Neuron (in vitro differentiated cells): ENCODE data around the gene USP38.
"Not testable (repeated sequence)": the region's sequence is repeated elsewhere in the genome, so short reads cannot be mapped to it uniquely, and the experiment has no call there.

Experiments used
- H2AFZ ChIP-seq: one replicate; pipeline ENCODE4 v1.6.1; 2013; ENCODE audit warnings: low read depth, mild to moderate bottlenecking, inconsistent platforms, low read length, moderate library complexity
- H3K27me3 ChIP-seq: one replicate; pipeline ENCODE4 v1.6.1; 2013; ENCODE audit warnings: low read length; ENCODE audit not compliant: insufficient read depth
- H3K36me3 ChIP-seq: one replicate; pipeline ENCODE4 v1.6.1; 2013; ENCODE audit warnings: low read length; ENCODE audit not compliant: insufficient read depth
- H3K4me1 ChIP-seq: one replicate; pipeline ENCODE4 v1.6.1; 2013; ENCODE audit warnings: low read length; ENCODE audit not compliant: insufficient read depth
- H3K4me3 ChIP-seq: 2 replicates; pipeline ENCODE4 v1.5.1; 2013; ENCODE audit warnings: mild to moderate bottlenecking, low read length, moderate library complexity
- H3K9me3 ChIP-seq: one replicate; pipeline ENCODE4 v1.6.1; 2013; ENCODE audit warnings: low read length

USP38 gene

DNA sequence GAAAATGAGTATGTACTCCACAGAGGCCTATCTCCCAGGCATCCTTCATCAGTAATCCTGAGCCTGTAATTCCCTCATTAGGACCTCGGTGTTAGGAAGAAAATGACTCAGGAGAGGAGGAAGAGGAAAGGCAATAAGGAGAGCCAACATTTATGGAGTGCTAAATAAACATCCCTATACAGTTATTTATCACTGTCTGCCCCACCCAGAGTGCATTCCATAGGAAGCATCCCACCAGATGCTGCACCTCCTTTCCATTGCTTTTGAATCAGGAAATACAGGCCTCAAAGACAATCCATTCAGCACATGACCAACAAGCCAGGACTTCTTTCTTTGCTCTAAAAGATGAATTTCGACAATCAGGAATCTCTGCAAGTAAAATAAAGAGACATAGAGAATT lies 47.6 kb downstream of the USP38 start:
- no peaks in the 10 kb centered on the region for H3K4me1 ChIP-seq
- no peaks in the 10 kb centered on the region for H3K27me3 ChIP-seq
- H3K36me3 ChIP-seq = no peaks in the 10 kb centered on the region

DNA sequence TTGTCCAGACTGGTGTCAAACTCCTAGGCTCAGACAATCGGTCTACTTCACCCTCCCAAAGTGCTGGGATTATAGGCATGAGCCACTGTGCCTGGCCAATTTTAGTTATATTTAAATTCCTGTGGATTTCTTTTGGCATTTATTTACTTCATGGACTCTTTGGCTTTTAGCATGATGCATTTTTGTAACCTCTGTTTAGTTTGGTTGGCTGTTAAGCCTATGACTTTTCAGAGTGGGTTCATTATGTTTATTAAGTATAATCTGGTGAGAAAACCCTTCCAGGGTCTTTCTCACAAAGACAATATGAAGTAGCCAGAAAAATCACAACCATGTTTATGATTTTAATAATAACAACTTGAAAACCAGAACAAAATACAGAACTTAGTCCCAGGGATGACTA lies 49.4 kb downstream of the USP38 start:
- Histone ChIP-seq H3K4me1 (no peaks in the 10 kb centered on the region), H3K9me3 (no peaks in the 10 kb centered on the region)

More for the DNA sequence above, 47.6 kb downstream of the USP38 start:
- Histone ChIP-seq H2AFZ (no peak overlapping the region), H3K4me3 (no peak overlapping the region), H3K9me3 (no peaks in the 10 kb centered on the region)

DNA sequence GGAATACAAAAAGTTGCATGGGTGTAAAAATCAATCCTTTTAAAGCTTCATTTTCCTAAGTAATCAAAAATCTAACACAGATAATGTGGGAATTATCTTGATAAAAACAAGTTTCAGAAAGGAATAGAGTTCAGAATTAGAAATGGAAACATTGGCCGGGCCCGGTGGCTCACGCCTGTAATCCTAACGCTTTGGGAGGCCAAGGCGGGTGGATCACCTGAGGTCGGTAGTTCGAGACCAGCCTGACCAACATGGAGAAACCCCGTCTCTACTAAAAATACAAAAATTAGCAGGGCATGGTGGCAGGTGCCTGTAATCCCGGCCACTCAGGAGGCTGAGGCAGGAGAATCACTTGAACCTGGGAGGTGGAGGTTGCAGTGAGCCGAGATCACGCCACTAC lies 52.5 kb downstream of the USP38 start:
- H3K4me3 ChIP-seq, H3K9me3 ChIP-seq, H3K36me3 ChIP-seq, H2AFZ ChIP-seq, H3K4me1 ChIP-seq, H3K27me3 ChIP-seq: not testable (repeated sequence)

More for the DNA sequence above, 49.4 kb downstream of the USP38 start:
- Histone ChIP-seq H3K27me3 (no peaks in the 10 kb centered on the region), H3K36me3 (no peaks in the 10 kb centered on the region), H3K4me3 (no peak overlapping the region), H2AFZ (no peak overlapping the region)

DNA sequence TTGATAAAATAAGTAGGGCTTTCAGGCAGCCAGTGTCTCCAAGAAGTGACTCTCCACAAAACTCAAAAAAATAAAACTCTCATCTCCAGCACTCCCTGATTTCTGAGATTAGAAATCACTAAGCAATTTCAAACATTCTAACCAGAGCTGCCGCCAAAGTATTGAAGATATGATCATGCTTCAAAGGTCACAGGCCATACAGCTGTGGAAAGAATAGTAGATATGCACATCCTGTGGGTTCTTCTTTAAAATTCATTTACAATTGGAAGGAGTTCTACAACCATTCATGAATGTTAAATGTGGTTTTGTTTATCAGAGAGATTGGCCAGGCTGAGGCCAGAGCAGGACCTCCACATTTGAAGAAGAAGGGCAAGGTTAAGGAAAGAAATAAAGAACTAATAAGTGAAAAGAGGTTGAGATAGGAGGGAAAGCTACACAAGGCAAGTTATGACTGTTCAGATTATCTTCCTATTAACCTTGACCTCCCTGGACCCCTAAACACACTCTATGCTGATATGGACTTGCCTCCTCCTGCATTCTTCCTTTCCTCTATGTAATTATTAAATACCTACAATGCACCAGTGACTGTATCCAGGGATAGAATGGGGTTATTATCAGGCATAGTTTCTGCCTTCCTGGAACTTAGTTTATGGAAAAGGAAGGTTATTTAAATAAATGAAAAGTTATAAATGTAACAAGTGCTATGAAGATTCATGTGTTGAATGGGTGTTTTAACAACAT lies 56.4 kb downstream of the USP38 start:
- Histone ChIP-seq H3K36me3 (no peaks in the 10 kb centered on the region), H3K4me3 (no peak overlapping the region), H2AFZ (no peak overlapping the region), H3K4me1 (no peaks in the 10 kb centered on the region), H3K27me3 (peaks cover 2% of the 10 kb centered on the region), H3K9me3 (no peaks in the 10 kb centered on the region)

DNA sequence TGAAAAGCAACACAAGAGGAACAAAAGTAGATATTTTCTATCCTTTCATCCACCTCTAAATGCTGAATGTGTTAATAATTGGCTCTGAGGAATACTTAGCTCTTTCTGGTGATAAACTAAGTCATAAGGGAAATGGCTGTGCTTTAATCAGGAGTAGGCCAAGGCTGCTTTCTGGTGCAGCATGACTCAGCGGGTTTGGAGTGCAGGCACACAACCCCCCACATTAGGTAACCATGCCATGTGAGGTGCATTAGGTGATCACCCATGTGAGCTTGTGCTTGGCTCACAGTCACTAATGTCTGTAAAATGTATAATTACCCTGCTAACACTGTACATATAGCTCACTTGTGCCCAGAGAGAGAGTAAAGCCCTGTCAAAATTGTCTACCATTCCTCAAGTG lies 57.2 kb downstream of the USP38 start:
- no peak overlapping the region for H2AFZ ChIP-seq
- H3K27me3 ChIP-seq = peaks cover 3% of the 10 kb centered on the region
- no peaks in the 10 kb centered on the region for H3K4me1 ChIP-seq
- H3K4me3 ChIP-seq = no peak overlapping the region
- H3K9me3 ChIP-seq = no peaks in the 10 kb centered on the region
- H3K36me3 ChIP-seq = no peaks in the 10 kb centered on the region

DNA sequence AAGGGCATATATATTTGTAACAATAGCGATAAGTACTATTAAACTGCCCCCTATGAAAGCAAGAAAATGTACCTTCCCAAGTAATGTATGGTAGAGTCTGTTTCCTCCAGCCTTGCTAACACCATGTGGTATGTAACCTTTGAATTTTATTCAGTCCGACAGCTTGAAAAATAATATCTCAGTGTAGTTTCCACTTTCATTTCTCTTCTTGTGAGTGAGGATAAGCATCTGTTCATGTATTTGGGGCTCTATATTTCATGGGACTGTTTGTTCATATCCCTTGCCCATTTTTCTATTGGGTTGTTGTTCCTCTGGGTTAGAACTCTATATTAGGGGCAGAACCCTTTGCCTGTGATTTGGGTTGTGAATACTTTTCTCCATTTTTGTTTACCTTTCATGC lies 58.3 kb downstream of the USP38 start:
- Histone ChIP-seq H3K9me3 (no peaks in the 10 kb centered on the region), H3K4me1 (no peaks in the 10 kb centered on the region), H3K36me3 (no peaks in the 10 kb centered on the region), H3K4me3 (no peak overlapping the region), H3K27me3 (peaks cover 3% of the 10 kb centered on the region), H2AFZ (no peak overlapping the region)

DNA sequence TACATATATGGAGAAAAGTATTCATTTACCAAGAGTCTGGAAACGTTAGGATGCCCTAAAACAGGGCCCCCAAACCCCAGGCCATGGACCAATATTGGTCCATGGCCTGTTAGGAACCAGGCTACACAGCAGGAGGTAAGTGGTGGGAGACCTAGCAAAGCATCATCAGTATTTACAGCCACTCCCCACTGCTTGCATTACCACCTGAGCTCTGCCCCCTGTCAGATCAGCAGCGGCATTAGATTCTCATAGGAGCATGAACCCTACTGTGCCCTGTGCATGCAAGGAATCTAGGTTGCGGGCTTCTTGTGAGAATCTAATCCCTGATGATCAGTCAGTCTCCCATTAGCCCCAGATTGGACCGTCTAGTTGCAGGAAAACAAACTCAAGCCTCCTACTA lies 62.3 kb downstream of the USP38 start:
- Histone ChIP-seq H2AFZ (no peak overlapping the region), H3K4me1 (no peaks in the 10 kb centered on the region), H3K36me3 (no peaks in the 10 kb centered on the region), H3K27me3 (peaks cover 3% of the 10 kb centered on the region), H3K9me3 (no peaks in the 10 kb centered on the region), H3K4me3 (no peak overlapping the region)

DNA sequence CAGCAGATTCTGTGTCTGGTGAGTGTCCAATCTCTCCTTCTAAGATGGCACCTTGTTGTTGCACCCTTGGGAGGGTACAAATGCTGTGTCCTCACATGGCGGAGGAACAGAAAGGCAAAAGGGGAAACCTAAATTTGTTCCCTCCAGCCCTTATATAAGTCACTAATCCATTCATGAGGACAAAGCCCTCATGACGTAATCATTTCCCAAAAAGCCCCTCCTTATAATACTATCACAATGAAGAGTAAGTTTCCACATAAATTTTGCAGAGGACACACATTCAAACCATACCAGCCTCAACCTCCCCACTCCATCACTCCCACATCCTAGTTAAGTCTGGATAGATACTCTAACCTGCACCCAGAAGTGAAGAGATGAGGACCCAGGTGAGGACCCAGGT lies 63.1 kb downstream of the USP38 start:
- Histone ChIP-seq H3K36me3 (no peaks in the 10 kb centered on the region), H3K4me1 (no peaks in the 10 kb centered on the region), H3K27me3 (peaks cover 3% of the 10 kb centered on the region), H3K4me3 (no peak overlapping the region), H2AFZ (no peak overlapping the region), H3K9me3 (no peaks in the 10 kb centered on the region)

DNA sequence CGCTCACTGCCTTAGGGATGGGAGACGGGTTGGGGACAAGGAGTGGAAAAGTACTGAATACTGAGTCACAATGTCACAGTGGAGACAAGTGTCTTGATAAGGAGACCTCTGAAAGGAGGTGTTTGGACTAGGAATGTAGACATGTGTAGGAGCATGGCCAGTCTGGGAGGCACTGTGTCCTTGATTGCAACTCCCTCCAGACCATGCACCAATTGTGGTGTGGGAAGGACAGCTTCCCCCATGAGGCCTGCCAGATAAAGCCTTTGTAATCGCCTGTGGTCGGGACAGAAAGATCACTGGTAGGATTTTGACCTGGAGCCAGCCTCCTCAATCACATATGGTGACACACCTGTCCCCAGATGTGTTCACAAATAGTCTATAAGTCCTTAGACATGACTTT lies 64.1 kb downstream of the USP38 start:
- peaks cover 3% of the 10 kb centered on the region for H3K27me3 ChIP-seq
- no peaks in the 10 kb centered on the region for H3K4me1 ChIP-seq
- no peak overlapping the region for H2AFZ ChIP-seq
- no peaks in the 10 kb centered on the region for H3K9me3 ChIP-seq
- H3K36me3 ChIP-seq = no peaks in the 10 kb centered on the region
- no peak overlapping the region for H3K4me3 ChIP-seq

DNA sequence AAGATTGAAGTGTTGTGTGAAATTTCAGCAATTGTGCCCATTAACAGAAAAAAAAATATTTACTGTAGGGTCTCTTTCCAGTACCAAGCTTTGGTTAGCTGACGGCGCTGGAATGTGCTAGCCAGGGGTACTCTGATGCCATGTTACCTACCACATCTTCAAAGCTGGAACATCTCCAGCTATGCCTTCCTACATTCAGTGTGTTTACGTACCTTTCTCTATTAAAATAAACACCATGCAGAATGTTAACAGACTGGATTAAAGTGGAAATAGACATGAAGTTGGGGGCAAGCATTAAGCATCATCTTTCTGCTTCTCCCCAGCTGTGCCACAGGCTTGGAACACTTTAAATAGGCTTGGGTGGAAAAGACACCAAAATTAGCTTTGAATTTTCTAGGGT lies 65.9 kb downstream of the USP38 start:
- H3K27me3 ChIP-seq = peaks cover 2% of the 10 kb centered on the region
- H3K36me3 ChIP-seq = no peaks in the 10 kb centered on the region
- H3K9me3 ChIP-seq = no peaks in the 10 kb centered on the region
- H3K4me1 ChIP-seq = no peaks in the 10 kb centered on the region
- no peak overlapping the region for H3K4me3 ChIP-seq
- H2AFZ ChIP-seq = no peak overlapping the region

DNA sequence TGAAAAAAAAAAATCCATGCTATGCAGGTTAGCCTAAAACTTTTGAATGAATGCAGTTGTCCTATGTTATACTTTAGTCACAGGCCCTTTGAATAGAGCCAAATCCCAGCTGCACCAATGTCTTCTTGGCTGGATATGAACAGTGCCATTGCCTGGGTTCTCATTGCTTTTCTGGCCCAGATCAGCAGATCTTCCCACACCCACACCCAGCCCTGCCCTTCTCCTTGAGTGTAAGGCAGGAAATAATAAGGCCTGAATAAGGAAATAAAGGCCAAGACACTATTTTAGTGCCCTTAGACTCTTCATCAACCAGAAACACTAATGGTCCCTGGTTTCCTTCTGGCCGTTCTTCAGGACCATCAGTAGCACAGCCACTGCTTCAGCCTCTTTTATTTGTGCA lies 66.6 kb downstream of the USP38 start:
- no peak overlapping the region for H3K4me3 ChIP-seq
- H3K4me1 ChIP-seq = no peaks in the 10 kb centered on the region
- H2AFZ ChIP-seq = no peak overlapping the region
- H3K36me3 ChIP-seq = no peaks in the 10 kb centered on the region
- peaks cover 2% of the 10 kb centered on the region for H3K27me3 ChIP-seq
- H3K9me3 ChIP-seq = no peaks in the 10 kb centered on the region

DNA sequence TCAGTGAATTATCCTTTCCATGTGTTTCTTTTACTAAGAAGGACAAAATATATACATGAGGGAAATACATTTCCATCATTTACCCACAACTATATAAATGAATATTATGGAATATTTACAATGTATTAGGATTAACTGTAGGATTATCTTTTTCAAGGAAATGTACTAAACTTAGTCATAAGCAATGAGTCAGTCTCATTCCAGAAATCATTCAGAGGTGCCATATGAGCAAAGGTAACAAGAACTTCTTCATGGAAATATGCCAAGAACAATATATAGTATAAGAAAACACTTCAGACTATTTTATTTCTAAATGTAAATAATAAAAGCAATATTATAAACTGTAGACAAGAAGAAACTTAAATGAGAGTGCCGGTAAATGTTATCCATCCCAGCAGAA lies 67.1 kb downstream of the USP38 start:
- H2AFZ ChIP-seq = no peak overlapping the region
- H3K4me1 ChIP-seq = no peaks in the 10 kb centered on the region
- no peaks in the 10 kb centered on the region for H3K27me3 ChIP-seq
- no peaks in the 10 kb centered on the region for H3K36me3 ChIP-seq
- H3K4me3 ChIP-seq = no peak overlapping the region
- H3K9me3 ChIP-seq = no peaks in the 10 kb centered on the region

DNA sequence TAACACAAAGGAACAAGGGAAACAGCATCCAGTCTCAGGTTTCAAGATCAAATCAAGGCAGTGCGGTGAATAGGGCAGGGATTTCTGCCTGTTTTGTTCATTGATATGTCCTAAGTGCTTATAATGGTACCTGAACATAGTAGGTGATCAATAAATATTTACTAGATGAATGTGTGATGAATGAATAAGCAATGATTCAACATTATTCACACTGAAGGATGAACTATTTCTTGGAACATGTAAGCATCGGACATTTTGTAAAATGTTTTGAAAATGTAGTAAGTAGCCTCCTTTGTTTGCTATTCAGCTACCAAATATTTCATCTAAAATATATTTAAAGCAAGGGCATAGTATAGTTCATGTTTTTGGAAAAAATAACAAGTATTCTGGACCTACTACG lies 67.8 kb downstream of the USP38 start:
- Histone ChIP-seq H3K4me3 (no peak overlapping the region), H3K36me3 (no peaks in the 10 kb centered on the region), H2AFZ (no peak overlapping the region), H3K9me3 (no peaks in the 10 kb centered on the region), H3K4me1 (no peaks in the 10 kb centered on the region), H3K27me3 (no peaks in the 10 kb centered on the region)

DNA sequence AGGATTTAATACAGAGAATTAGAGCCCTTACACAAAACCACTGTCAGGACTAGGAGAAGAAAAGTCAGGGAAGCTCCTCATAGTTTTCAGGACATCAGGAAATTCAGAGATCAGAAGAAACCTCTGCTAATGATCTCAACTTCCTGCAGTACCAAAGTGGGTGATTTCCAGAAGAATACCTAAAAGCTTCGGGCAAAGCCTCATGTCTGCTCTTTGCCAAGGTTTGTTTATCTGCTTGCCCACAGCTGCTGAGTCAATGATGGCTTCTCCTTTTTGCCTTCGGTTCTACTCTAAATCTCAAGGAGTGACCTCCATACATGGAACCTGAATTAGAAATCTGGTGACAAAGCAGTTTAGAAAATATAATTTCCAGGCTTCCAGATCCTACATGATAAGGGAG lies 68.4 kb downstream of the USP38 start:
- Histone ChIP-seq H3K27me3 (no peaks in the 10 kb centered on the region), H3K9me3 (no peaks in the 10 kb centered on the region), H3K36me3 (no peaks in the 10 kb centered on the region), H2AFZ (no peak overlapping the region), H3K4me3 (no peak overlapping the region), H3K4me1 (no peaks in the 10 kb centered on the region)
